GM23338 (cell line): Measurements from ENCODE around the gene MOSMO. TPM values are rescaled to one million over a fixed set of nuclear protein-coding genes. Genes with fewer than 3 reads are reported as not detected.

Experiments used
- ATAC-seq: fragments of 200-7000 bp; cut with Tn5 transposase; 3 replicates; pipeline ENCODE4 v1.9.1; 2020
- DNase-seq: peaks from one replicate; pipeline ENCODE4 v3.0.0-alpha.2; 2015; ENCODE audit warnings: low spot score
- H2AFZ ChIP-seq: fragments of 200-600 bp; sonication (generic); 2 replicates; pipeline ENCODE4 v1.8.0; 2016; ENCODE audit warnings: antibody characterized with exemption, mild to moderate bottlenecking, moderate library complexity
- H3F3A ChIP-seq: fragments of 200-600 bp; sonication (generic); replicated peaks from 2 replicates; pipeline ENCODE4 v1.8.0; 2017; ENCODE audit warnings: antibody characterized with exemption, mixed run types, low read depth
- H3K27ac ChIP-seq: fragments of 200-600 bp; sonication (generic); 2 replicates; pipeline ENCODE4 v1.6.1; 2016; ENCODE audit warnings: low read depth
- H3K27me3 ChIP-seq: fragments of 200-600 bp; sonication (generic); 2 replicates; pipeline ENCODE4 v1.8.0; 2016; ENCODE audit warnings: mild to moderate bottlenecking, mixed run types, moderate library complexity; ENCODE audit not compliant: insufficient read depth
- H3K36me3 ChIP-seq: fragments of 200-600 bp; sonication (generic); 2 replicates; pipeline ENCODE4 v1.8.0; 2016; ENCODE audit warnings: mild to moderate bottlenecking; ENCODE audit not compliant: insufficient read depth
- H3K4me1 ChIP-seq: fragments of 200-600 bp; sonication (generic); 2 replicates; pipeline ENCODE4 v1.8.0; 2016; ENCODE audit warnings: mild to moderate bottlenecking, moderate library complexity; ENCODE audit not compliant: insufficient read depth
- H3K4me2 ChIP-seq: fragments of 200-600 bp; sonication (generic); 2 replicates; pipeline ENCODE4 v1.7.1; 2017; ENCODE audit warnings: mixed run types
- H3K4me3 ChIP-seq: fragments of 200-600 bp; sonication (generic); 2 replicates; pipeline ENCODE4 v1.6.1; 2016; ENCODE audit warnings: mixed run types
- H3K79me2 ChIP-seq: fragments of 200-600 bp; sonication (generic); replicated peaks from 2 replicates; pipeline ENCODE4 v1.8.0; 2017; ENCODE audit warnings: mild to moderate bottlenecking; ENCODE audit not compliant: insufficient read depth
- H3K9me2 ChIP-seq: fragments of 200-600 bp; sonication (generic); 2 replicates; pipeline ENCODE4 v1.8.0; 2017; ENCODE audit not compliant: insufficient read depth
- H4K20me1 ChIP-seq: fragments of 200-600 bp; sonication (generic); replicated peaks from 2 replicates; pipeline ENCODE4 v1.8.0; 2017; ENCODE audit warnings: mild to moderate bottlenecking; ENCODE audit not compliant: insufficient read depth
- H3K27ac Mint-ChIP-seq: 2 replicates; pipeline ENCODE4 v1.8.0; 2020; ENCODE audit warnings: inconsistent platforms, mild to moderate bottlenecking, moderate library complexity, mixed read lengths
- H3K27me3 Mint-ChIP-seq: 3 replicates; pipeline ENCODE4 v1.8.0; 2022; ENCODE audit warnings: low read depth, mild to moderate bottlenecking, moderate library complexity, mixed read lengths, inconsistent platforms; ENCODE audit not compliant: insufficient read depth, poor library complexity
- H3K36me3 Mint-ChIP-seq: 3 replicates; pipeline ENCODE4 v1.8.0; 2021; ENCODE audit warnings: low read depth, mild to moderate bottlenecking, inconsistent platforms, moderate library complexity, mixed read lengths
- H3K4me1 Mint-ChIP-seq: 3 replicates; pipeline ENCODE4 v1.8.0; 2020; ENCODE audit warnings: mild to moderate bottlenecking, inconsistent platforms, mixed read lengths
- H3K4me3 Mint-ChIP-seq: 3 replicates; pipeline ENCODE4 v1.8.0; 2021; ENCODE audit warnings: moderate library complexity, mild to moderate bottlenecking, inconsistent platforms, mixed read lengths
- H3K9me3 Mint-ChIP-seq: 3 replicates; pipeline ENCODE4 v1.8.0; 2020; ENCODE audit warnings: moderate library complexity, mild to moderate bottlenecking, inconsistent platforms, mixed read lengths
- EZH2 ChIP-seq: fragments of 200-600 bp; sonication (generic); IDR thresholded peaks from one replicate; pipeline ENCODE4 v1.8.0; 2017; ENCODE audit warnings: antibody characterized with exemption, mild to moderate bottlenecking, low read depth; ENCODE audit not compliant: unreplicated experiment
- EZH2phosphoT487 ChIP-seq: fragments of 200-600 bp; sonication (generic); IDR thresholded peaks from one replicate; pipeline ENCODE4 v1.8.1; 2018; ENCODE audit warnings: antibody characterized with exemption; ENCODE audit not compliant: unreplicated experiment
- NANOG ChIP-seq: IDR thresholded peaks from 2 replicates; pipeline ENCODE4 v1.6.1; 2016; ENCODE audit warnings: antibody characterized with exemption, borderline replicate concordance
- POLR2AphosphoS5 ChIP-seq: IDR thresholded peaks from 2 replicates; pipeline ENCODE4 v1.6.1; 2016; ENCODE audit warnings: antibody characterized with exemption, low read depth
- STAT1 ChIP-seq: IDR thresholded peaks from one replicate; pipeline ENCODE4 v1.6.1; 2016; ENCODE audit warnings: antibody characterized with exemption; ENCODE audit not compliant: unreplicated experiment
- ZNF331 ChIP-seq: fragments of 250-450 bp; sonication (Bioruptor Pico); IDR thresholded peaks from 2 replicates; pipeline ENCODE4 v1.5.0; 2020; ENCODE audit warnings: low read depth, mild to moderate bottlenecking, moderate library complexity
- polyA plus RNA-seq: library from polyadenylated mRNA; unstranded; fragments of >200 nt; fragmentation: Nextera tagmentation; extraction: Ambion mirVana; gene quantifications from 2 replicates; pipeline ENCODE4 v1.2.1, GENCODE V29; 2016
- total RNA-seq: library from RNA; depleted of rRNA; stranded (reverse); fragments of >200 nt; shearing (Covaris generic); gene quantifications from 2 replicates; pipeline ENCODE4 v1.2.3, GENCODE V29; 2014
- TF ChIP-seq, protein P1 (sequence below): fragments of 250-450 bp; sonication (Bioruptor Pico); IDR thresholded peaks from 2 replicates; pipeline ENCODE4 v1.5.0; 2020; ENCODE audit warnings: mild to moderate bottlenecking, moderate library complexity
- TF ChIP-seq, protein P2 (sequence below): IDR thresholded peaks from 2 replicates; pipeline ENCODE4 v1.6.1; 2016; ENCODE audit warnings: antibody characterized with exemption
- TF ChIP-seq, protein P3 (sequence below), 2 experiments: fragments of 200-600 bp in 1 of 2; sonication (generic) in 1 of 2; conservative IDR thresholded peaks; 2 replicates each; pipeline versions ENCODE4 v1.5.1 to v1.6.1; 2016 to 2017; ENCODE audit warnings: antibody characterized with exemption in 2 of 2, low read depth in 2 of 2, mild to moderate bottlenecking in 2 of 2, moderate library complexity in 1 of 2

MOSMO gene
- total and polyA plus RNA-seq, 2 experiments from 2014 or later = 8.7 to 19.2 TPM

DNA sequence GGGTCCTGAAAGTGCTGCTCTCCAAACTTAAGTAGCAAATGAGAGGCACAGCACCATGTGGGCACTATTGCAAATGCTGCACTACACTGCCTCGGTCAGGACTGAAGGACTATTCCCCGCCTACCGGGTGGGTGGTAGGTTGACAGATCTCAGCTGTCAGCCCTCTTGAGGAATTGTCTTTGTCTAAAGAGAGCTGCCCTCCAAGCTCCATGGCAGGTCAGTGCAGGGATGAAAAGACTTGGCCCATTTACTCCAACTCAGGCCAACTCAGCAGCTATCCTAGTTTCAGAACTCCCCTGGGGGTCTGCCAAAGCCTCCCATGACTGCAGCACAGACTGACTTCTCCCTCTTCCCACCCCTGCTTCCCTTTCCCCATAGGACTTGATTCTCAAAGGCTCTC is 3.6 kb upstream of the MOSMO start:
- TF ChIP-seq, protein P1, sequence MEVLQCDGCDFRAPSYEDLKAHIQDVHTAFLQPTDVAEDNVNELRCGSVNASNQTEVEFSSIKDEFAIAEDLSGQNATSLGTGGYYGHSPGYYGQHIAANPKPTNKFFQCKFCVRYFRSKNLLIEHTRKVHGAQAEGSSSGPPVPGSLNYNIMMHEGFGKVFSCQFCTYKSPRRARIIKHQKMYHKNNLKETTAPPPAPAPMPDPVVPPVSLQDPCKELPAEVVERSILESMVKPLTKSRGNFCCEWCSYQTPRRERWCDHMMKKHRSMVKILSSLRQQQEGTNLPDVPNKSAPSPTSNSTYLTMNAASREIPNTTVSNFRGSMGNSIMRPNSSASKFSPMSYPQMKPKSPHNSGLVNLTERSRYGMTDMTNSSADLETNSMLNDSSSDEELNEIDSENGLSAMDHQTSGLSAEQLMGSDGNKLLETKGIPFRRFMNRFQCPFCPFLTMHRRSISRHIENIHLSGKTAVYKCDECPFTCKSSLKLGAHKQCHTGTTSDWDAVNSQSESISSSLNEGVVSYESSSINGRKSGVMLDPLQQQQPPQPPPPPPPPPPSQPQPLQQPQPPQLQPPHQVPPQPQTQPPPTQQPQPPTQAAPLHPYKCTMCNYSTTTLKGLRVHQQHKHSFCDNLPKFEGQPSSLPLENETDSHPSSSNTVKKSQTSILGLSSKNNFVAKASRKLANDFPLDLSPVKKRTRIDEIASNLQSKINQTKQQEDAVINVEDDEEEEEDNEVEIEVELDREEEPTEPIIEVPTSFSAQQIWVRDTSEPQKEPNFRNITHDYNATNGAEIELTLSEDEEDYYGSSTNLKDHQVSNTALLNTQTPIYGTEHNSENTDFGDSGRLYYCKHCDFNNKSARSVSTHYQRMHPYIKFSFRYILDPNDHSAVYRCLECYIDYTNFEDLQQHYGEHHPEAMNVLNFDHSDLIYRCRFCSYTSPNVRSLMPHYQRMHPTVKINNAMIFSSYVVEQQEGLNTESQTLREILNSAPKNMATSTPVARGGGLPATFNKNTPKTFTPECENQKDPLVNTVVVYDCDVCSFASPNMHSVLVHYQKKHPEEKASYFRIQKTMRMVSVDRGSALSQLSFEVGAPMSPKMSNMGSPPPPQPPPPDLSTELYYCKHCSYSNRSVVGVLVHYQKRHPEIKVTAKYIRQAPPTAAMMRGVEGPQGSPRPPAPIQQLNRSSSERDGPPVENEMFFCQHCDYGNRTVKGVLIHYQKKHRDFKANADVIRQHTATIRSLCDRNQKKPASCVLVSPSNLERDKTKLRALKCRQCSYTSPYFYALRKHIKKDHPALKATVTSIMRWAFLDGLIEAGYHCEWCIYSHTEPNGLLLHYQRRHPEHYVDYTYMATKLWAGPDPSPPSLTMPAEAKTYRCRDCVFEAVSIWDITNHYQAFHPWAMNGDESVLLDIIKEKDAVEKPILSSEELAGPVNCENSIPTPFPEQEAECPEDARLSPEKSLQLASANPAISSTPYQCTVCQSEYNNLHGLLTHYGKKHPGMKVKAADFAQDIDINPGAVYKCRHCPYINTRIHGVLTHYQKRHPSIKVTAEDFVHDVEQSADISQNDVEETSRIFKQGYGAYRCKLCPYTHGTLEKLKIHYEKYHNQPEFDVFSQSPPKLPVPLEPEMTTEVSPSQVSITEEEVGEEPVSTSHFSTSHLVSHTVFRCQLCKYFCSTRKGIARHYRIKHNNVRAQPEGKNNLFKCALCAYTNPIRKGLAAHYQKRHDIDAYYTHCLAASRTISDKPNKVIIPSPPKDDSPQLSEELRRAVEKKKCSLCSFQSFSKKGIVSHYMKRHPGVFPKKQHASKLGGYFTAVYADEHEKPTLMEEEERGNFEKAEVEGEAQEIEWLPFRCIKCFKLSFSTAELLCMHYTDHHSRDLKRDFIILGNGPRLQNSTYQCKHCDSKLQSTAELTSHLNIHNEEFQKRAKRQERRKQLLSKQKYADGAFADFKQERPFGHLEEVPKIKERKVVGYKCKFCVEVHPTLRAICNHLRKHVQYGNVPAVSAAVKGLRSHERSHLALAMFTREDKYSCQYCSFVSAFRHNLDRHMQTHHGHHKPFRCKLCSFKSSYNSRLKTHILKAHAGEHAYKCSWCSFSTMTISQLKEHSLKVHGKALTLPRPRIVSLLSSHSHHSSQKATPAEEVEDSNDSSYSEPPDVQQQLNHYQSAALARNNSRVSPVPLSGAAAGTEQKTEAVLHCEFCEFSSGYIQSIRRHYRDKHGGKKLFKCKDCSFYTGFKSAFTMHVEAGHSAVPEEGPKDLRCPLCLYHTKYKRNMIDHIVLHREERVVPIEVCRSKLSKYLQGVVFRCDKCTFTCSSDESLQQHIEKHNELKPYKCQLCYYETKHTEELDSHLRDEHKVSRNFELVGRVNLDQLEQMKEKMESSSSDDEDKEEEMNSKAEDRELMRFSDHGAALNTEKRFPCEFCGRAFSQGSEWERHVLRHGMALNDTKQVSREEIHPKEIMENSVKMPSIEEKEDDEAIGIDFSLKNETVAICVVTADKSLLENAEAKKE (CRISPR knock-in tag) = no peak
- TF ChIP-seq EZH2phosphoT487 (no peak), STAT1 (no peak), NANOG (no peak), POLR2AphosphoS5 (no peak), EZH2 (no peak), ZNF331 (CRISPR knock-in tag) (no peak)
- TF ChIP-seq, protein P2, sequence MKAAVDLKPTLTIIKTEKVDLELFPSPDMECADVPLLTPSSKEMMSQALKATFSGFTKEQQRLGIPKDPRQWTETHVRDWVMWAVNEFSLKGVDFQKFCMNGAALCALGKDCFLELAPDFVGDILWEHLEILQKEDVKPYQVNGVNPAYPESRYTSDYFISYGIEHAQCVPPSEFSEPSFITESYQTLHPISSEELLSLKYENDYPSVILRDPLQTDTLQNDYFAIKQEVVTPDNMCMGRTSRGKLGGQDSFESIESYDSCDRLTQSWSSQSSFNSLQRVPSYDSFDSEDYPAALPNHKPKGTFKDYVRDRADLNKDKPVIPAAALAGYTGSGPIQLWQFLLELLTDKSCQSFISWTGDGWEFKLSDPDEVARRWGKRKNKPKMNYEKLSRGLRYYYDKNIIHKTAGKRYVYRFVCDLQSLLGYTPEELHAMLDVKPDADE = no peak
- TF ChIP-seq, protein P3, sequence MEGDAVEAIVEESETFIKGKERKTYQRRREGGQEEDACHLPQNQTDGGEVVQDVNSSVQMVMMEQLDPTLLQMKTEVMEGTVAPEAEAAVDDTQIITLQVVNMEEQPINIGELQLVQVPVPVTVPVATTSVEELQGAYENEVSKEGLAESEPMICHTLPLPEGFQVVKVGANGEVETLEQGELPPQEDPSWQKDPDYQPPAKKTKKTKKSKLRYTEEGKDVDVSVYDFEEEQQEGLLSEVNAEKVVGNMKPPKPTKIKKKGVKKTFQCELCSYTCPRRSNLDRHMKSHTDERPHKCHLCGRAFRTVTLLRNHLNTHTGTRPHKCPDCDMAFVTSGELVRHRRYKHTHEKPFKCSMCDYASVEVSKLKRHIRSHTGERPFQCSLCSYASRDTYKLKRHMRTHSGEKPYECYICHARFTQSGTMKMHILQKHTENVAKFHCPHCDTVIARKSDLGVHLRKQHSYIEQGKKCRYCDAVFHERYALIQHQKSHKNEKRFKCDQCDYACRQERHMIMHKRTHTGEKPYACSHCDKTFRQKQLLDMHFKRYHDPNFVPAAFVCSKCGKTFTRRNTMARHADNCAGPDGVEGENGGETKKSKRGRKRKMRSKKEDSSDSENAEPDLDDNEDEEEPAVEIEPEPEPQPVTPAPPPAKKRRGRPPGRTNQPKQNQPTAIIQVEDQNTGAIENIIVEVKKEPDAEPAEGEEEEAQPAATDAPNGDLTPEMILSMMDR (conservative IDR thresholded peaks at IDR 0.05; ENCODE audit: low read depth in 2 of 2) = no peak
- Mint-ChIP-seq H3K36me3 (no peaks in the 10 kb centered on the region), H3K4me3 (no peak overlapping the region), H3K9me3 (no peaks in the 10 kb centered on the region), H3K4me1 (peaks cover 12% of the 10 kb centered on the region), H3K27me3 (peaks cover 7% of the 10 kb centered on the region), H3K27ac (no peak overlapping the region)
- Histone ChIP-seq H3K9me2 (no peaks in the 10 kb centered on the region), H3K79me2 (peaks cover 9% of the 10 kb centered on the region), H4K20me1 (peaks cover under 1% of the 10 kb centered on the region; the same call in 1 of the 2 replicates), H3K4me2 (no peak overlapping the region), H3F3A (no peaks in the 10 kb centered on the region; the same call in 1 of the 2 replicates), H3K27me3 (peaks cover 6% of the 10 kb centered on the region), H3K4me3 (no peak overlapping the region), H3K27ac (no peak overlapping the region), H3K36me3 (no peaks in the 10 kb centered on the region), H3K4me1 (peaks cover 10% of the 10 kb centered on the region), H2AFZ (no peak overlapping the region)
- DNase-seq (no peak), ATAC-seq (no peak)
